GM23338 (cell line): ENCODE measurements around the gene ME3. TPM values are rescaled to one million over a fixed set of nuclear protein-coding genes. Genes with fewer than 3 reads are reported as not detected.

Source experiments
- ATAC-seq: fragments of 200-7000 bp; cut with Tn5 transposase; 3 replicates; pipeline ENCODE4 v1.9.1; 2020
- DNase-seq: peaks from one replicate; pipeline ENCODE4 v3.0.0-alpha.2; 2015; ENCODE audit warnings: low spot score
- H2AFZ ChIP-seq: fragments of 200-600 bp; sonication (generic); 2 replicates; pipeline ENCODE4 v1.8.0; 2016; ENCODE audit warnings: antibody characterized with exemption, mild to moderate bottlenecking, moderate library complexity
- H3F3A ChIP-seq: fragments of 200-600 bp; sonication (generic); replicated peaks from 2 replicates; pipeline ENCODE4 v1.8.0; 2017; ENCODE audit warnings: antibody characterized with exemption, mixed run types, low read depth
- H3K27ac ChIP-seq: fragments of 200-600 bp; sonication (generic); 2 replicates; pipeline ENCODE4 v1.6.1; 2016; ENCODE audit warnings: low read depth
- H3K27me3 ChIP-seq: fragments of 200-600 bp; sonication (generic); 2 replicates; pipeline ENCODE4 v1.8.0; 2016; ENCODE audit warnings: mild to moderate bottlenecking, mixed run types, moderate library complexity; ENCODE audit not compliant: insufficient read depth
- H3K36me3 ChIP-seq: fragments of 200-600 bp; sonication (generic); 2 replicates; pipeline ENCODE4 v1.8.0; 2016; ENCODE audit warnings: mild to moderate bottlenecking; ENCODE audit not compliant: insufficient read depth
- H3K4me1 ChIP-seq: fragments of 200-600 bp; sonication (generic); 2 replicates; pipeline ENCODE4 v1.8.0; 2016; ENCODE audit warnings: mild to moderate bottlenecking, moderate library complexity; ENCODE audit not compliant: insufficient read depth
- H3K4me2 ChIP-seq: fragments of 200-600 bp; sonication (generic); 2 replicates; pipeline ENCODE4 v1.7.1; 2017; ENCODE audit warnings: mixed run types
- H3K4me3 ChIP-seq: fragments of 200-600 bp; sonication (generic); 2 replicates; pipeline ENCODE4 v1.6.1; 2016; ENCODE audit warnings: mixed run types
- H3K79me2 ChIP-seq: fragments of 200-600 bp; sonication (generic); replicated peaks from 2 replicates; pipeline ENCODE4 v1.8.0; 2017; ENCODE audit warnings: mild to moderate bottlenecking; ENCODE audit not compliant: insufficient read depth
- H3K9me2 ChIP-seq: fragments of 200-600 bp; sonication (generic); 2 replicates; pipeline ENCODE4 v1.8.0; 2017; ENCODE audit not compliant: insufficient read depth
- H4K20me1 ChIP-seq: fragments of 200-600 bp; sonication (generic); replicated peaks from 2 replicates; pipeline ENCODE4 v1.8.0; 2017; ENCODE audit warnings: mild to moderate bottlenecking; ENCODE audit not compliant: insufficient read depth
- H3K27ac Mint-ChIP-seq: 2 replicates; pipeline ENCODE4 v1.8.0; 2020; ENCODE audit warnings: inconsistent platforms, mild to moderate bottlenecking, moderate library complexity, mixed read lengths
- H3K27me3 Mint-ChIP-seq: 3 replicates; pipeline ENCODE4 v1.8.0; 2022; ENCODE audit warnings: low read depth, mild to moderate bottlenecking, moderate library complexity, mixed read lengths, inconsistent platforms; ENCODE audit not compliant: insufficient read depth, poor library complexity
- H3K36me3 Mint-ChIP-seq: 3 replicates; pipeline ENCODE4 v1.8.0; 2021; ENCODE audit warnings: low read depth, mild to moderate bottlenecking, inconsistent platforms, moderate library complexity, mixed read lengths
- H3K4me1 Mint-ChIP-seq: 3 replicates; pipeline ENCODE4 v1.8.0; 2020; ENCODE audit warnings: mild to moderate bottlenecking, inconsistent platforms, mixed read lengths
- H3K4me3 Mint-ChIP-seq: 3 replicates; pipeline ENCODE4 v1.8.0; 2021; ENCODE audit warnings: moderate library complexity, mild to moderate bottlenecking, inconsistent platforms, mixed read lengths
- H3K9me3 Mint-ChIP-seq: 3 replicates; pipeline ENCODE4 v1.8.0; 2020; ENCODE audit warnings: moderate library complexity, mild to moderate bottlenecking, inconsistent platforms, mixed read lengths
- EZH2phosphoT487 ChIP-seq: fragments of 200-600 bp; sonication (generic); IDR thresholded peaks from one replicate; pipeline ENCODE4 v1.8.1; 2018; ENCODE audit warnings: antibody characterized with exemption; ENCODE audit not compliant: unreplicated experiment
- NANOG ChIP-seq: IDR thresholded peaks from 2 replicates; pipeline ENCODE4 v1.6.1; 2016; ENCODE audit warnings: antibody characterized with exemption, borderline replicate concordance
- POLR2AphosphoS5 ChIP-seq: IDR thresholded peaks from 2 replicates; pipeline ENCODE4 v1.6.1; 2016; ENCODE audit warnings: antibody characterized with exemption, low read depth
- ZNF114 ChIP-seq: fragments of 250-450 bp; sonication (Bioruptor Pico); IDR thresholded peaks from 2 replicates; pipeline ENCODE4 v1.5.0; 2020; ENCODE audit warnings: mild to moderate bottlenecking, moderate library complexity
- ZNF331 ChIP-seq: fragments of 250-450 bp; sonication (Bioruptor Pico); IDR thresholded peaks from 2 replicates; pipeline ENCODE4 v1.5.0; 2020; ENCODE audit warnings: low read depth, mild to moderate bottlenecking, moderate library complexity
- polyA plus RNA-seq: library from polyadenylated mRNA; unstranded; fragments of >200 nt; fragmentation: Nextera tagmentation; extraction: Ambion mirVana; gene quantifications from 2 replicates; pipeline ENCODE4 v1.2.1, GENCODE V29; 2016
- total RNA-seq: library from RNA; depleted of rRNA; stranded (reverse); fragments of >200 nt; shearing (Covaris generic); gene quantifications from 2 replicates; pipeline ENCODE4 v1.2.3, GENCODE V29; 2014
- TF ChIP-seq, protein P1 (sequence below): IDR thresholded peaks from one replicate; pipeline ENCODE4 v1.6.1; 2018; ENCODE audit warnings: antibody characterized with exemption; ENCODE audit not compliant: unreplicated experiment
- TF ChIP-seq, protein P2 (sequence below), 2 experiments: fragments of 200-600 bp in 1 of 2; sonication (generic) in 1 of 2; conservative IDR thresholded peaks; 2 replicates each; pipeline versions ENCODE4 v1.5.1 to v1.6.1; 2016 to 2017; ENCODE audit warnings: antibody characterized with exemption in 2 of 2, low read depth in 2 of 2, mild to moderate bottlenecking in 2 of 2, moderate library complexity in 1 of 2
- TF ChIP-seq, protein P3 (sequence below): IDR thresholded peaks from 2 replicates; pipeline ENCODE4 v1.6.1; 2016; ENCODE audit warnings: antibody characterized with exemption
- TF ChIP-seq, protein P4 (sequence below): fragments of 250-450 bp; sonication (Bioruptor Pico); IDR thresholded peaks from 2 replicates; pipeline ENCODE4 v1.5.0; 2020; ENCODE audit warnings: mild to moderate bottlenecking, moderate library complexity

ME3 gene
- total and polyA plus RNA-seq, 2 experiments from 2014 or later, result 1.3 to 4.0 TPM

DNA sequence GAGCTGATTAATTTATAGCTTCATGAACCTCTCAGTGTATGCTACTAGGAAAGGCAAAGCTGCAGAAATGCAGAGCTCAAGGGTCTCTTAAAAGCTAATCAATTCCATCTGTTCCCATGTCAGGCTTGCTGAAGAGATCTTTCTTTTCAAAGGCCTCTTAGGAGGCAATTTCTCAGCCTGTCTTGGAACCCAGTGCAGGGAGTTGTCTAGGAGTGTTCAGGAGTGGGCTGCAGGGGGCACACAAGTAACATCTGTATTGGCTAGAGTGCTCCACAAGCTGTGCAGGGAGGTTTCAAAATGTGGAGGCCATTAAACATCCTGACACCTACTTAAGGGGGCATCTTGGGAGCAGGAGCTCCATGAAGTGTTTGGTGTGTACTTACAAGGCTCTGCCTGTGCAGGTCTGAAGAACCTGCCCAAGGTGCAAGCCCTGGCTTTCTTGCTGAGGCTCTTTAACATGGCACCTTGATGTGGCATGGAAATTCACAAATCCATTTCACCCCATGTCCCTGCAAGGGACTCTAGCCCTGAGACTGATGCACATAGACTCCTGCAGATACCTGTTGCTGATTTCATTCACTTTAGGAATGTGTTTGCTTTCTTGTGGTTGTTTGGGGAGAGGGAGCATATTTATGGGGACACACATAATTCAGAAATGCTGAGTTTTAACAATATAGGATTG is 134.7 kb downstream of the ME3 start:
- Histone ChIP-seq H3F3A (no peaks in the 10 kb centered on the region), H3K4me1 (no peaks in the 10 kb centered on the region), H3K4me2 (no peak overlapping the region), H4K20me1 (no peaks in the 10 kb centered on the region), H3K27ac (no peak overlapping the region), H2AFZ (no peak overlapping the region), H3K4me3 (no peak overlapping the region), H3K79me2 (no peaks in the 10 kb centered on the region), H3K9me2 (peaks cover 8% of the 10 kb centered on the region; the same call in 1 of the 2 replicates), H3K27me3 (no peaks in the 10 kb centered on the region), H3K36me3 (no peaks in the 10 kb centered on the region)
- ATAC-seq (0 out of 3 replicates have a peak, but pooled peaks have one; percentile 25), DNase-seq (peak; percentile 11)
- peaks cover 2% of the 10 kb centered on the region; the same call in 1 of the 3 replicates for H3K9me3 Mint-ChIP-seq
- H3K36me3 Mint-ChIP-seq, result no peaks in the 10 kb centered on the region
- H3K4me1 Mint-ChIP-seq, result no peaks in the 10 kb centered on the region
- no peak overlapping the region for H3K27ac Mint-ChIP-seq
- peaks cover 2% of the 10 kb centered on the region for H3K27me3 Mint-ChIP-seq
- TF ChIP-seq, protein P1, sequence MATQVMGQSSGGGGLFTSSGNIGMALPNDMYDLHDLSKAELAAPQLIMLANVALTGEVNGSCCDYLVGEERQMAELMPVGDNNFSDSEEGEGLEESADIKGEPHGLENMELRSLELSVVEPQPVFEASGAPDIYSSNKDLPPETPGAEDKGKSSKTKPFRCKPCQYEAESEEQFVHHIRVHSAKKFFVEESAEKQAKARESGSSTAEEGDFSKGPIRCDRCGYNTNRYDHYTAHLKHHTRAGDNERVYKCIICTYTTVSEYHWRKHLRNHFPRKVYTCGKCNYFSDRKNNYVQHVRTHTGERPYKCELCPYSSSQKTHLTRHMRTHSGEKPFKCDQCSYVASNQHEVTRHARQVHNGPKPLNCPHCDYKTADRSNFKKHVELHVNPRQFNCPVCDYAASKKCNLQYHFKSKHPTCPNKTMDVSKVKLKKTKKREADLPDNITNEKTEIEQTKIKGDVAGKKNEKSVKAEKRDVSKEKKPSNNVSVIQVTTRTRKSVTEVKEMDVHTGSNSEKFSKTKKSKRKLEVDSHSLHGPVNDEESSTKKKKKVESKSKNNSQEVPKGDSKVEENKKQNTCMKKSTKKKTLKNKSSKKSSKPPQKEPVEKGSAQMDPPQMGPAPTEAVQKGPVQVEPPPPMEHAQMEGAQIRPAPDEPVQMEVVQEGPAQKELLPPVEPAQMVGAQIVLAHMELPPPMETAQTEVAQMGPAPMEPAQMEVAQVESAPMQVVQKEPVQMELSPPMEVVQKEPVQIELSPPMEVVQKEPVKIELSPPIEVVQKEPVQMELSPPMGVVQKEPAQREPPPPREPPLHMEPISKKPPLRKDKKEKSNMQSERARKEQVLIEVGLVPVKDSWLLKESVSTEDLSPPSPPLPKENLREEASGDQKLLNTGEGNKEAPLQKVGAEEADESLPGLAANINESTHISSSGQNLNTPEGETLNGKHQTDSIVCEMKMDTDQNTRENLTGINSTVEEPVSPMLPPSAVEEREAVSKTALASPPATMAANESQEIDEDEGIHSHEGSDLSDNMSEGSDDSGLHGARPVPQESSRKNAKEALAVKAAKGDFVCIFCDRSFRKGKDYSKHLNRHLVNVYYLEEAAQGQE, result no peak
- TF ChIP-seq, protein P2, sequence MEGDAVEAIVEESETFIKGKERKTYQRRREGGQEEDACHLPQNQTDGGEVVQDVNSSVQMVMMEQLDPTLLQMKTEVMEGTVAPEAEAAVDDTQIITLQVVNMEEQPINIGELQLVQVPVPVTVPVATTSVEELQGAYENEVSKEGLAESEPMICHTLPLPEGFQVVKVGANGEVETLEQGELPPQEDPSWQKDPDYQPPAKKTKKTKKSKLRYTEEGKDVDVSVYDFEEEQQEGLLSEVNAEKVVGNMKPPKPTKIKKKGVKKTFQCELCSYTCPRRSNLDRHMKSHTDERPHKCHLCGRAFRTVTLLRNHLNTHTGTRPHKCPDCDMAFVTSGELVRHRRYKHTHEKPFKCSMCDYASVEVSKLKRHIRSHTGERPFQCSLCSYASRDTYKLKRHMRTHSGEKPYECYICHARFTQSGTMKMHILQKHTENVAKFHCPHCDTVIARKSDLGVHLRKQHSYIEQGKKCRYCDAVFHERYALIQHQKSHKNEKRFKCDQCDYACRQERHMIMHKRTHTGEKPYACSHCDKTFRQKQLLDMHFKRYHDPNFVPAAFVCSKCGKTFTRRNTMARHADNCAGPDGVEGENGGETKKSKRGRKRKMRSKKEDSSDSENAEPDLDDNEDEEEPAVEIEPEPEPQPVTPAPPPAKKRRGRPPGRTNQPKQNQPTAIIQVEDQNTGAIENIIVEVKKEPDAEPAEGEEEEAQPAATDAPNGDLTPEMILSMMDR (conservative IDR thresholded peaks at IDR 0.05; ENCODE audit: low read depth in 2 of 2), result peak in 1 of 2 experiments; percentile 42; a peak in 3 of 4 replicates
- no peak for TF ChIP-seq ZNF114 (CRISPR knock-in tag)
- TF ChIP-seq POLR2AphosphoS5, result no peak
- TF ChIP-seq, protein P3, sequence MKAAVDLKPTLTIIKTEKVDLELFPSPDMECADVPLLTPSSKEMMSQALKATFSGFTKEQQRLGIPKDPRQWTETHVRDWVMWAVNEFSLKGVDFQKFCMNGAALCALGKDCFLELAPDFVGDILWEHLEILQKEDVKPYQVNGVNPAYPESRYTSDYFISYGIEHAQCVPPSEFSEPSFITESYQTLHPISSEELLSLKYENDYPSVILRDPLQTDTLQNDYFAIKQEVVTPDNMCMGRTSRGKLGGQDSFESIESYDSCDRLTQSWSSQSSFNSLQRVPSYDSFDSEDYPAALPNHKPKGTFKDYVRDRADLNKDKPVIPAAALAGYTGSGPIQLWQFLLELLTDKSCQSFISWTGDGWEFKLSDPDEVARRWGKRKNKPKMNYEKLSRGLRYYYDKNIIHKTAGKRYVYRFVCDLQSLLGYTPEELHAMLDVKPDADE, result no peak
- no peak for TF ChIP-seq EZH2phosphoT487
- TF ChIP-seq ZNF331 (CRISPR knock-in tag), result no peak
- TF ChIP-seq, protein P4, sequence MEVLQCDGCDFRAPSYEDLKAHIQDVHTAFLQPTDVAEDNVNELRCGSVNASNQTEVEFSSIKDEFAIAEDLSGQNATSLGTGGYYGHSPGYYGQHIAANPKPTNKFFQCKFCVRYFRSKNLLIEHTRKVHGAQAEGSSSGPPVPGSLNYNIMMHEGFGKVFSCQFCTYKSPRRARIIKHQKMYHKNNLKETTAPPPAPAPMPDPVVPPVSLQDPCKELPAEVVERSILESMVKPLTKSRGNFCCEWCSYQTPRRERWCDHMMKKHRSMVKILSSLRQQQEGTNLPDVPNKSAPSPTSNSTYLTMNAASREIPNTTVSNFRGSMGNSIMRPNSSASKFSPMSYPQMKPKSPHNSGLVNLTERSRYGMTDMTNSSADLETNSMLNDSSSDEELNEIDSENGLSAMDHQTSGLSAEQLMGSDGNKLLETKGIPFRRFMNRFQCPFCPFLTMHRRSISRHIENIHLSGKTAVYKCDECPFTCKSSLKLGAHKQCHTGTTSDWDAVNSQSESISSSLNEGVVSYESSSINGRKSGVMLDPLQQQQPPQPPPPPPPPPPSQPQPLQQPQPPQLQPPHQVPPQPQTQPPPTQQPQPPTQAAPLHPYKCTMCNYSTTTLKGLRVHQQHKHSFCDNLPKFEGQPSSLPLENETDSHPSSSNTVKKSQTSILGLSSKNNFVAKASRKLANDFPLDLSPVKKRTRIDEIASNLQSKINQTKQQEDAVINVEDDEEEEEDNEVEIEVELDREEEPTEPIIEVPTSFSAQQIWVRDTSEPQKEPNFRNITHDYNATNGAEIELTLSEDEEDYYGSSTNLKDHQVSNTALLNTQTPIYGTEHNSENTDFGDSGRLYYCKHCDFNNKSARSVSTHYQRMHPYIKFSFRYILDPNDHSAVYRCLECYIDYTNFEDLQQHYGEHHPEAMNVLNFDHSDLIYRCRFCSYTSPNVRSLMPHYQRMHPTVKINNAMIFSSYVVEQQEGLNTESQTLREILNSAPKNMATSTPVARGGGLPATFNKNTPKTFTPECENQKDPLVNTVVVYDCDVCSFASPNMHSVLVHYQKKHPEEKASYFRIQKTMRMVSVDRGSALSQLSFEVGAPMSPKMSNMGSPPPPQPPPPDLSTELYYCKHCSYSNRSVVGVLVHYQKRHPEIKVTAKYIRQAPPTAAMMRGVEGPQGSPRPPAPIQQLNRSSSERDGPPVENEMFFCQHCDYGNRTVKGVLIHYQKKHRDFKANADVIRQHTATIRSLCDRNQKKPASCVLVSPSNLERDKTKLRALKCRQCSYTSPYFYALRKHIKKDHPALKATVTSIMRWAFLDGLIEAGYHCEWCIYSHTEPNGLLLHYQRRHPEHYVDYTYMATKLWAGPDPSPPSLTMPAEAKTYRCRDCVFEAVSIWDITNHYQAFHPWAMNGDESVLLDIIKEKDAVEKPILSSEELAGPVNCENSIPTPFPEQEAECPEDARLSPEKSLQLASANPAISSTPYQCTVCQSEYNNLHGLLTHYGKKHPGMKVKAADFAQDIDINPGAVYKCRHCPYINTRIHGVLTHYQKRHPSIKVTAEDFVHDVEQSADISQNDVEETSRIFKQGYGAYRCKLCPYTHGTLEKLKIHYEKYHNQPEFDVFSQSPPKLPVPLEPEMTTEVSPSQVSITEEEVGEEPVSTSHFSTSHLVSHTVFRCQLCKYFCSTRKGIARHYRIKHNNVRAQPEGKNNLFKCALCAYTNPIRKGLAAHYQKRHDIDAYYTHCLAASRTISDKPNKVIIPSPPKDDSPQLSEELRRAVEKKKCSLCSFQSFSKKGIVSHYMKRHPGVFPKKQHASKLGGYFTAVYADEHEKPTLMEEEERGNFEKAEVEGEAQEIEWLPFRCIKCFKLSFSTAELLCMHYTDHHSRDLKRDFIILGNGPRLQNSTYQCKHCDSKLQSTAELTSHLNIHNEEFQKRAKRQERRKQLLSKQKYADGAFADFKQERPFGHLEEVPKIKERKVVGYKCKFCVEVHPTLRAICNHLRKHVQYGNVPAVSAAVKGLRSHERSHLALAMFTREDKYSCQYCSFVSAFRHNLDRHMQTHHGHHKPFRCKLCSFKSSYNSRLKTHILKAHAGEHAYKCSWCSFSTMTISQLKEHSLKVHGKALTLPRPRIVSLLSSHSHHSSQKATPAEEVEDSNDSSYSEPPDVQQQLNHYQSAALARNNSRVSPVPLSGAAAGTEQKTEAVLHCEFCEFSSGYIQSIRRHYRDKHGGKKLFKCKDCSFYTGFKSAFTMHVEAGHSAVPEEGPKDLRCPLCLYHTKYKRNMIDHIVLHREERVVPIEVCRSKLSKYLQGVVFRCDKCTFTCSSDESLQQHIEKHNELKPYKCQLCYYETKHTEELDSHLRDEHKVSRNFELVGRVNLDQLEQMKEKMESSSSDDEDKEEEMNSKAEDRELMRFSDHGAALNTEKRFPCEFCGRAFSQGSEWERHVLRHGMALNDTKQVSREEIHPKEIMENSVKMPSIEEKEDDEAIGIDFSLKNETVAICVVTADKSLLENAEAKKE (CRISPR knock-in tag), result no peak
- TF ChIP-seq NANOG, result no peak
- no peak overlapping the region for H3K4me3 Mint-ChIP-seq
